ENCODE data around the gene SLC9B2.

The SLC9B2 gene

GRCh38 chr4:103019308-103020124 lies 57.0 kb downstream of the SLC9B2 start, which contains the start of gene SLC9B1:
TSS of gene SLC9B1 (minus strand) at chr4:103019705. CDS start at chr4:102991711, 27,994 bp downstream.
- no peaks in the 10 kb centered on the region for H3K79me2 ChIP-seq (ENCODE audit: insufficient read depth, low read length)
- no peaks in the 10 kb centered on the region for H3K27me3 ChIP-seq (ENCODE audit: insufficient read depth, low read length, poor library complexity)
- no peak for TF ChIP-seq EZH2 (IDR thresholded peaks at IDR 0.05; ENCODE audit: borderline replicate concordance, low read depth, low read length, severe bottlenecking)
- TF ChIP-seq CTCF (IDR thresholded peaks at IDR 0.05; ENCODE audit: borderline replicate concordance, extremely low read depth, low read length, poor library complexity, severe bottlenecking): no peak
- peak within 1 kb of the TSS; percentile 85 for H3K27ac ChIP-seq (ENCODE audit: low read length)
- no peaks in the 10 kb centered on the region for H4K20me1 ChIP-seq (ENCODE audit: insufficient read depth, low read length)
- H2AFZ ChIP-seq (ENCODE audit: low read depth, low read length): peak within 1 kb of the TSS; percentile 92
- DNase-seq (peak; percentile 95), ATAC-seq (ENCODE audit: insufficient read depth, low read depth) (peak; percentile 95)
- peaks cover 5% of the 10 kb centered on the region; the same call in 1 of the 2 replicates for H3K36me3 ChIP-seq (ENCODE audit: insufficient read depth, low read length)
- H3K9ac ChIP-seq (ENCODE audit: low read depth, low read length): peak within 1 kb of the TSS; percentile 71
- peak within 1 kb of the TSS; percentile 86 for H3K4me2 ChIP-seq (ENCODE audit: insufficient read depth, low read length)
- H3K9me3 ChIP-seq (ENCODE audit: insufficient read depth, low read length, severe bottlenecking): no peaks in the 10 kb centered on the region
- H3K4me1 ChIP-seq (ENCODE audit: insufficient read depth, low read length): peaks cover 26% of the 10 kb centered on the region
- peak within 1 kb of the TSS; percentile 41 to 65 for H3K4me3 ChIP-seq (ENCODE audit: low read depth in 1 of 2, low read length in 2 of 2)

- H3K36me3 ChIP-seq (ENCODE audit: insufficient read depth, low read length): peaks cover 5% of the 10 kb centered on the region; the same call in 1 of the 2 replicates
- no peaks in the 10 kb centered on the region for H3K9me3 ChIP-seq (ENCODE audit: insufficient read depth, low read length, severe bottlenecking)
- ATAC-seq (ENCODE audit: insufficient read depth, low read depth) (no peak), DNase-seq (no peak)
- no peaks in the 10 kb centered on the region for H3K79me2 ChIP-seq (ENCODE audit: insufficient read depth, low read length)
- no peaks in the 10 kb centered on the region for H4K20me1 ChIP-seq (ENCODE audit: insufficient read depth, low read length)
- no peak for TF ChIP-seq EZH2 (IDR thresholded peaks at IDR 0.05; ENCODE audit: borderline replicate concordance, low read depth, low read length, severe bottlenecking)
- no peak for TF ChIP-seq CTCF (IDR thresholded peaks at IDR 0.05; ENCODE audit: borderline replicate concordance, extremely low read depth, low read length, poor library complexity, severe bottlenecking)
- peak overlapping the region; percentile 41 to 65 for H3K4me3 ChIP-seq (ENCODE audit: low read depth in 1 of 2, low read length in 2 of 2)
- H3K27me3 ChIP-seq (ENCODE audit: insufficient read depth, low read length, poor library complexity): no peaks in the 10 kb centered on the region
- H3K9ac ChIP-seq (ENCODE audit: low read depth, low read length): peak overlapping the region; percentile 71
- H3K4me2 ChIP-seq (ENCODE audit: insufficient read depth, low read length): peak overlapping the region; percentile 86
- H3K27ac ChIP-seq (ENCODE audit: low read length): peak overlapping the region; percentile 85
- H3K4me1 ChIP-seq (ENCODE audit: insufficient read depth, low read length): peaks cover 26% of the 10 kb centered on the region
- H2AFZ ChIP-seq (ENCODE audit: low read depth, low read length): peak overlapping the region; percentile 92
Measured at GRCh38 chr4:103018391-103019307, 57.9 kb downstream of the SLC9B2 start.

GRCh38 chr4:103012551-103012950 lies 64.0 kb downstream of the SLC9B2 start:
- no peaks in the 10 kb centered on the region for H3K9me3 ChIP-seq (ENCODE audit: insufficient read depth, low read length, severe bottlenecking)
- no peak for ATAC-seq (ENCODE audit: insufficient read depth, low read depth)
- no peak overlapping the region for H3K4me2 ChIP-seq (ENCODE audit: insufficient read depth, low read length)

More at GRCh38 chr4:103012551-103012950, 64.0 kb downstream of the SLC9B2 start:
- no peak for DNase-seq
- Histone ChIP-seq H3K36me3 (ENCODE audit: insufficient read depth, low read length) (no peaks in the 10 kb centered on the region), H3K27ac (ENCODE audit: low read length) (no peak overlapping the region), H3K4me3 (ENCODE audit: low read depth in 1 of 2, low read length in 2 of 2) (no peak overlapping the region), H3K27me3 (ENCODE audit: insufficient read depth, low read length, poor library complexity) (no peaks in the 10 kb centered on the region), H3K9ac (ENCODE audit: low read depth, low read length) (no peak overlapping the region), H3K4me1 (ENCODE audit: insufficient read depth, low read length) (no peaks in the 10 kb centered on the region), H3K79me2 (ENCODE audit: insufficient read depth, low read length) (no peaks in the 10 kb centered on the region), H4K20me1 (ENCODE audit: insufficient read depth, low read length) (no peaks in the 10 kb centered on the region), H2AFZ (ENCODE audit: low read depth, low read length) (no peak overlapping the region)
- TF ChIP-seq EZH2 (IDR thresholded peaks at IDR 0.05; ENCODE audit: borderline replicate concordance, low read depth, low read length, severe bottlenecking) (no peak), CTCF (IDR thresholded peaks at IDR 0.05; ENCODE audit: borderline replicate concordance, extremely low read depth, low read length, poor library complexity, severe bottlenecking) (no peak)

Measured in DND-41 (cell line).